Measurements from ENCODE around the gene ERCC2.
"Not testable (repeated sequence)": the region's sequence is repeated elsewhere in the genome, so short reads cannot be mapped to it uniquely, and the experiment has no call there.

Gene ERCC2

GRCh38 chr19:45352914-45353796 lies 17.2 kb downstream of the ERCC2 start:
- no peak for DNase-seq

GRCh38 chr19:45352471-45352870 lies 17.9 kb downstream of the ERCC2 start:
- no peak for DNase-seq

GRCh38 chr19:45352062-45352461 lies 18.3 kb downstream of the ERCC2 start:
- no peak for DNase-seq

- DNase-seq, result no peak
These were observed 18.9 kb downstream of the ERCC2 start for GRCh38 chr19:45351401-45351952.

- DNase-seq, result no peak
These were observed 19.8 kb downstream of the ERCC2 start for GRCh38 chr19:45350477-45351058.

GRCh38 chr19:45349430-45349941 lies 20.9 kb downstream of the ERCC2 start:
- no peak for DNase-seq

GRCh38 chr19:45349126-45349415 lies 21.3 kb downstream of the ERCC2 start:
- no peak for DNase-seq

- DNase-seq, result no peak
These were observed 21.8 kb downstream of the ERCC2 start for GRCh38 chr19:45348367-45349125.

- no peak for DNase-seq
These were observed 22.6 kb downstream of the ERCC2 start for GRCh38 chr19:45347570-45348366.

GRCh38 chr19:45346449-45346848 lies 23.9 kb downstream of the ERCC2 start:
- no peak for DNase-seq

- DNase-seq, result no peak
These were observed 24.9 kb downstream of the ERCC2 start for GRCh38 chr19:45345506-45345860.

- no peak for DNase-seq
These were observed 25.5 kb downstream of the ERCC2 start for GRCh38 chr19:45344621-45345505.

- no peak for DNase-seq
These were observed 27.5 kb downstream of the ERCC2 start for GRCh38 chr19:45342911-45343310.

- DNase-seq, result no peak
These were observed 29.4 kb downstream of the ERCC2 start for GRCh38 chr19:45340899-45341453.

GRCh38 chr19:45340232-45340898 lies 30.0 kb downstream of the ERCC2 start, which contains the start of gene KLC3:
Gene KLC3, plus strand, starts transcription at chr19:45340750. Its CDS starts 4,792 bp downstream, at chr19:45345542.
- no peak for DNase-seq

GRCh38 chr19:45339629-45340028 lies 30.7 kb downstream of the ERCC2 start:
- DNase-seq, result no peak

GRCh38 chr19:45336696-45337251 lies 33.6 kb downstream of the ERCC2 start:
- DNase-seq, result no peak

GRCh38 chr19:45334881-45335280 lies 35.5 kb downstream of the ERCC2 start:
- not testable (repeated sequence) for DNase-seq

GRCh38 chr19:45333609-45334303 lies 36.6 kb downstream of the ERCC2 start:
- no peak for DNase-seq

- DNase-seq, result no peak
These were observed 39.0 kb downstream of the ERCC2 start for GRCh38 chr19:45331411-45331810.
